ENCODE data around the gene NHEJ1.

Gene NHEJ1

GRCh38 chr2:219058541-219059374 is 101.9 kb downstream of the NHEJ1 start:
- DNase-seq (ENCODE audit: low read depth in 2 of 2): no peak

GRCh38 chr2:219057709-219058540 is 102.7 kb downstream of the NHEJ1 start:
- DNase-seq (ENCODE audit: low read depth in 2 of 2): peak; percentile 10 to 13

GRCh38 chr2:219056896-219057708 is 103.5 kb downstream of the NHEJ1 start:
- DNase-seq (ENCODE audit: low read depth in 2 of 2): no peak

DNA sequence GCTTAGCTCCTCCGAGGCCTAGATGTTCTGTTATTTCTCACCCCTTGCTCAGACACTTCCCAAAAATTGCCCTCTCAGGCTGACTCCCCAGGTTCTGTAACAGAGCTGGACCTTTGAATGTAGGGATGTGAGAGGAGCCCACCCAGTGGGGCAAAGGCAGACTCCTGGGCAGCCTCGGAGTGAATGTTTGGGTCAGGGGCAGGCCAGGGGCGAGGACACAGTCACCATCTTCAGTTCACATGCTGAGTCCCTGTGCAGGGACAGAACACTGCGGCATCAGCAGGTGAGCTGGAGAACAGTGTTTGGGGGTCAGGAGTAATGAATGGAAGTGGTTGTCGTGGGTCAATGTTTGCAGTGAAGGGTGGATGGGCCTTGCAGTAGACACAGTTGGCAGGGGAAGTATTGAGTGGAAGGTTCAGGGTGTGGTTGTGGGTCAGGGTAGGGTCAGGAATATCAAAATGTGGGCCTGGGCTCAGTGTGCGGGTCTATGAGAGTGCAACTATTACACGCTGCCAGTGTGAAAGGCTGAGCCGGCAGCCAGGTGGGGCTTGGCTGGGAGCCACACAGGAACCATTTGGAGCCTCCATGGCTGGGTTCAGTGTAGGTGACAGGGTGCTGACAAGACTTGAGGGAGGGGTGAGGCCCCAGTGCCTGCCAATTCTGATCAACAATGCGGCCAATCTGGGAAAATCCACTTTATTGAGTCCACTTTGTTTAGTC is 104.3 kb downstream of the NHEJ1 start:
- DNase-seq (ENCODE audit: low read depth in 2 of 2): no peak

- no peak for DNase-seq (ENCODE audit: low read depth in 2 of 2)
Observed at GRCh38 chr2:219054956-219055903, 105.4 kb downstream of the NHEJ1 start.

DNA sequence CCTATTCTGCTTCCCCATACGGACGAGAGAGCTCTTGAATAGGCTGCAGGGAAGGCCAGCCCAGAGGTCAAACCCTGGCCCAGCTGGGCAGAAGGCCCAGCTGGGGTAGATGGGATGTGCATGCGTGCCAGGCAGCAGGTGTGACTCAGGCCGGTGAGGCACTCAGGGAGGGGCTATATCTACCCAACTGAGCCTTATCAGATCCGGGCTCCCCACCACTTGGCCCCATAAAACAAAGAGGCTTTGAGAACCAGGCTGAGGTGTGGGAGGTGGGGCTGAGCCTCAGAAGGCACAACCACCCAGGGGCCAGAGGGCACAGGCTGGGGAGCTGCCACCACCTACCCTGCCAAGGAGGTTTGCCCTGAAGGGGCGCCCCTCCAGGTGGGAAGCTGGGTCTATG is 111.3 kb downstream of the NHEJ1 start:
- DNase-seq (ENCODE audit: low read depth in 2 of 2): no peak

- no peak for DNase-seq (ENCODE audit: low read depth in 2 of 2)
Observed at GRCh38 chr2:219045937-219046550, 114.6 kb downstream of the NHEJ1 start.

- no peak for DNase-seq (ENCODE audit: low read depth in 2 of 2)
Observed at GRCh38 chr2:219042750-219043149, 117.9 kb downstream of the NHEJ1 start.

- DNase-seq (ENCODE audit: low read depth in 2 of 2): no peak
Observed at GRCh38 chr2:219042157-219042556, 118.5 kb downstream of the NHEJ1 start.

GRCh38 chr2:219041252-219041651 is 119.4 kb downstream of the NHEJ1 start, which contains the start of gene CFAP65:
CFAP65 (minus strand) TSS chr2:219041516; CDS start chr2:219039048, 2,468 bp downstream.
- DNase-seq (ENCODE audit: low read depth in 2 of 2): peak; percentile 13 to 32

- no peak for DNase-seq (ENCODE audit: low read depth in 2 of 2)
Observed at GRCh38 chr2:219038600-219038999, 122.0 kb downstream of the NHEJ1 start.

DNA sequence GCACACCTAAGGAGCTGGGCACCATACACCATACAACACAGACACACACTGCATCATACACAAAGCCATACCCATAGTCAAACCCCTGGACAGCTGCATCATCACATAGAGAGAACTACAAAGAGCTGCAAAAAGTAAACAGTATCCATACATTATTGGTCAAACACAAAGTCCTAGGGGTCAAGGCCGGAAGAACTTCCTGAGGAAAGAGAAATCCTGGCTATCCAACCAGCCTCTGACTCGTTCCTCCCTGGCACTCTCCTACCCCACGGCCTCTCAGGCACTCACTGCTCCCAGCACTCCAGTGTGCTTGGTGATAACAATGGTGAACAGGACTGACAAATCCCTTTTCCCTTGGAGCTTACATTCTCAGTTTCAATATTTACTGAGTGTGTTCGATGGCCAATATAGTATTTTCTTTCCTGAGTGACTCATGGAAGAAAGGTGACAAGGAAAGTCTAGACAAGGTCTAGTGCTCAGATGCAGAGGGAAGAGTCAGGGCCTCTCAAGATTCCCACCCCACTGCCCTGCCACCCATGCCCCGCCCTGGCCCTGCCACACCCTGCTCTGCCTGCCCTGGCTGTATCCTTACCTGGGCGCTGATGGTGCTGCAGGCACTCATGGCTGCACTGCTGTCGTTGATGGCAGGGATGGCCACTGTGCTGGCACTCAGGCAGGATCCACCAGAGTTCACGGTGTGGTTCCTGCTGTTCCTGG is 122.7 kb downstream of the NHEJ1 start:
- no peak for DNase-seq (ENCODE audit: low read depth in 2 of 2)

GRCh38 chr2:219035942-219036341 is 124.7 kb downstream of the NHEJ1 start:
- no peak for DNase-seq (ENCODE audit: low read depth in 2 of 2)

- no peak for DNase-seq (ENCODE audit: low read depth in 2 of 2)
Observed at GRCh38 chr2:219034823-219035222, 125.8 kb downstream of the NHEJ1 start.

DNA sequence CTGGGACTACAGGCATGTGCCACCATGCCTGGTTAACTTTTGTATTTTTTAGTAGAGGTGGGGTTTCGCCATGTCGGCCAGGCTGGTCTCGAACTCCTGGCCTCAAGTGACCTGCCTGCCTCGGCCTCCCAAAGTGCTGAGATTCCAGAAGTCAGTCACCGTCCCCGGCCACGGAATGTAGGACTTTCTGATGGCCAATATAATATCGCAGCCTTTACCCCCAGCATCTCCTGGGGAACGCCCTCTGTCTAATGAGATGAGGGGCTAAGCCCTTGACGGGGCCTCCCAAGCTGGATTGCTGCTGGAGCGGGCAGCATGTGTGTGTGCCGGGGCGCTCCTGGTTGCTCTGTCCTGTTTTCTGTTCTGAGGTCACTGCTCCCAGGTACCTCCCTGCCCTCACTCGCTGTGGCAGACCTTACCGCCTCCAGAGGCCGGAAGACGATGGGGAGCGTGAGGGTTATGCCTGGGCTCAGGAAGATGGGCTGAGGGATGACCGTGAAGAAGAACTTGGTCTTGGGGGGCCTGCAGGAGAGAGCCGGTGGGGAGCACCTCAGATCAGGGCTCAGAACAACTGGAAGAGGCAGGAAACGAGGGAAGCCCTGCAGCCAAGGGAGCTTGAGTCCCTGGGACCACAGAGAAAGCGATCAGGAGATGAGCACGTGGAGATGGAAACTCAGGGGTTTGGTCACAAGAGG is 128.4 kb downstream of the NHEJ1 start:
- DNase-seq (ENCODE audit: low read depth in 2 of 2): no peak

DNA sequence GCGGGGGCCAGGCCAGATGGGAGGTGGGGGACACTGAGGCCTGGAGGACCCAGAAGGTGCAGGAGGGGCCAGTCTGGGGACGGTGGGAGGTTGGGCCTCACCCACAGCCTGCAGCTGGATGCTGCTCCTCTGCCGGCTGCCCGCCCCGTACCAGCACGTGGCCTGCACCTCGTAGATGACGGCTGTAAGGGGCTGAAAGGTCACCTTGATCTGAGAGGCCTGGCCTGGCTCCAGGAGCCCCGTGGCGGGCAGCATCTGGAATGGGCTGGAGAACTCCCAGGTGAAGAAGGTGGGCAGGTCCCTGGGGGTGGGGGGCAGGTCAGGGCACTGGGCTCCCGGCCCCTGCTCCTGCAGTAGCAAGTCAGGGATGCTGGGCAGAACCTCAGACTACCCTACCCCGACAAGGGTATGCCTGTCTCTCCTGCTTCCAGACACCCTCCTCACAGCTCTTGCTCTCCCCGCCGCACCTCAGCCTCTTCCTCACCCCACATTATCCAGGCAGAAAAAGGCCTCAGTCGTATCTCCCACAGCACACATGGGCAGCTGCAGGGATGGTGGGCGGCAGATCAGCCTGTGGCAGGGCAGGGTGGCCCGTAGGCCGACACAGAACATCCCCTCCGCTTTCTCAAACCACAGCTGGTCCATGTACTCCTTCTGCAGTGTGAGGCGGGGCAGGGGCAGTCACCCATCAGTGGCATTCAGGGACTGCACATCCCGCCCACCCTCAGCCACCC is 129.4 kb downstream of the NHEJ1 start:
- DNase-seq (ENCODE audit: low read depth in 2 of 2): no peak

DNA sequence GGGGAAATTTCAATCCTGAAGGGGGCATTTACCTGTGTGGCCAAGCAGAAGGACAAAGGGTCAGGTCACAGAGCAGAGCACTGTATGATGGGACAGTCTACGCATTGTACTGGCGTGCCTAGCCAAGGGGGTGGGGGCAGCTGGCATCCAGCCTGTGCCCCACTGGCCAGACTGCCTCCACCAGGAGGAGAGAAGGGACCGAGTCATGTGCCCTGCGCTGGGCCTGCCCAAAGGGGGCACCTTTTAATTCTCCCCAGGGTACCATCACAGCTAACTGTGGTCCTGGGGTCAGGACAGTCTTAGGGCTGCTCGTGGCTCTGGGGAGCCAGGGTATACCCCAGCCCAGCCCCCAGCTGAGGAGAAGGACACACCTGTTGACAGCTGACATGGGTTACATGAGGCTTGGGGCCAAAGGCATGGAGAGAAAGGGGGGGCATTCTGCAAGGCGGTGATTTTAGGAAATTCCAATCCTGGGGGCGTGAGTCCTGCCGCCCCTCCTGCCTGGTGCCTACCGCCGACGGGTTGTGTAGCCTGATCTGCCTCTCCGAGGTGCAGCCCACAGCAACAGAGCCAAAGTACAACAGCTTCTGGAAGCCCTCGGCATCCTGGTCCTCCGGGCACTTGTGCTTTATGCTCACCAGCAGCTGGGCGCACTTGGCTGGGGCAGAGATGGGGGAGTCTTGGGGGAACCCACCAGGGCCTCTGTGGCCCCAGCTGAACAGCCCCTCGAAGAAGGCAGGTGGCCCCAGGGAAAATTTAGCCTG is 130.3 kb downstream of the NHEJ1 start:
- no peak for DNase-seq (ENCODE audit: low read depth in 2 of 2)

Measured in fibroblast of skin of left quadriceps (primary cell).